WI38 (cell line): ENCODE results near the gene MNX1.

Source experiments
- H3K4me3 ChIP-seq: 2 replicates; pipeline ENCODE4 v1.5.1; 2011; ENCODE audit warnings: low read depth, mild to moderate bottlenecking, control low read depth, low read length
- CTCF ChIP-seq: IDR thresholded peaks from 2 replicates; pipeline ENCODE4 v1.5.1; 2012; ENCODE audit warnings: low read depth, mild to moderate bottlenecking, control low read depth, low read length

The MNX1 gene

GRCh38 chr7:157018997-157019608 is 8.6 kb upstream of the MNX1 start:
- H3K4me3 ChIP-seq, result no peak overlapping the region

GRCh38 chr7:157018328-157018996 is 8.0 kb upstream of the MNX1 start:
- no peak overlapping the region for H3K4me3 ChIP-seq
- no peak for TF ChIP-seq CTCF

More at GRCh38 chr7:157018997-157019608, 8.6 kb upstream of the MNX1 start:
- no peak for TF ChIP-seq CTCF

- no peak overlapping the region for H3K4me3 ChIP-seq
These were observed 7.3 kb upstream of the MNX1 start for GRCh38 chr7:157017603-157018327.

GRCh38 chr7:157017149-157017548 is 6.7 kb upstream of the MNX1 start:
- TF ChIP-seq CTCF, result no peak
- H3K4me3 ChIP-seq, result no peak overlapping the region

More at GRCh38 chr7:157017603-157018327, 7.3 kb upstream of the MNX1 start:
- no peak for TF ChIP-seq CTCF

GRCh38 chr7:157016352-157017041 is 6.0 kb upstream of the MNX1 start:
- TF ChIP-seq CTCF, result no peak
- H3K4me3 ChIP-seq, result no peak overlapping the region

- TF ChIP-seq CTCF, result no peak
- H3K4me3 ChIP-seq, result no peak overlapping the region
These were observed 5.5 kb upstream of the MNX1 start for GRCh38 chr7:157016024-157016351.
